Peyer's patch (tissue), 4 donors: ENCODE results near the gene UBAC2.

Experiments
- CTCF ChIP-seq, 6 experiments: fragments of 450-650 bp in 4 of 6; fragments of 200-600 bp in 2 of 6; sonication (generic) in 1 of 6; IDR thresholded peaks; one replicate each; pipeline ENCODE4 v1.5.1; 2017 to 2019; ENCODE audit warnings: antibody characterized with exemption in 6 of 6, mild to moderate bottlenecking in 3 of 6, moderate library complexity in 1 of 6
- POLR2A ChIP-seq, 2 donors: fragments of 450-650 bp; IDR thresholded peaks; one replicate each; pipeline ENCODE4 v1.5.1; 2017; ENCODE audit warnings: antibody characterized with exemption in 2 of 2, mild to moderate bottlenecking in 2 of 2, moderate library complexity in 2 of 2

GRCh38 chr13:99417201-99418102 is 216.8 kb downstream of the UBAC2 start:
- TF ChIP-seq CTCF (IDR thresholded peaks at IDR 0.05) (no peak), POLR2A (IDR thresholded peaks at IDR 0.05) (no peak)
